GM12874 (cell line): ENCODE measurements around the gene RBM42.

Source experiments
- CTCF ChIP-seq: IDR thresholded peaks from 2 replicates; pipeline ENCODE4 v1.5.1; 2011; ENCODE audit warnings: low read depth, mild to moderate bottlenecking, control low read depth, low read length, moderate library complexity; ENCODE audit not compliant: insufficient read depth

RBM42 gene

GRCh38 chr19:35623327-35624010 is 5.4 kb upstream of the RBM42 start:
- TF ChIP-seq CTCF = no peak

- no peak for TF ChIP-seq CTCF
Measured at GRCh38 chr19:35628264-35628564, 622 bp upstream of the RBM42 start.

GRCh38 chr19:35629332-35629633 is 447 bp downstream of the RBM42 start:
- TF ChIP-seq CTCF = no peak

DNA sequence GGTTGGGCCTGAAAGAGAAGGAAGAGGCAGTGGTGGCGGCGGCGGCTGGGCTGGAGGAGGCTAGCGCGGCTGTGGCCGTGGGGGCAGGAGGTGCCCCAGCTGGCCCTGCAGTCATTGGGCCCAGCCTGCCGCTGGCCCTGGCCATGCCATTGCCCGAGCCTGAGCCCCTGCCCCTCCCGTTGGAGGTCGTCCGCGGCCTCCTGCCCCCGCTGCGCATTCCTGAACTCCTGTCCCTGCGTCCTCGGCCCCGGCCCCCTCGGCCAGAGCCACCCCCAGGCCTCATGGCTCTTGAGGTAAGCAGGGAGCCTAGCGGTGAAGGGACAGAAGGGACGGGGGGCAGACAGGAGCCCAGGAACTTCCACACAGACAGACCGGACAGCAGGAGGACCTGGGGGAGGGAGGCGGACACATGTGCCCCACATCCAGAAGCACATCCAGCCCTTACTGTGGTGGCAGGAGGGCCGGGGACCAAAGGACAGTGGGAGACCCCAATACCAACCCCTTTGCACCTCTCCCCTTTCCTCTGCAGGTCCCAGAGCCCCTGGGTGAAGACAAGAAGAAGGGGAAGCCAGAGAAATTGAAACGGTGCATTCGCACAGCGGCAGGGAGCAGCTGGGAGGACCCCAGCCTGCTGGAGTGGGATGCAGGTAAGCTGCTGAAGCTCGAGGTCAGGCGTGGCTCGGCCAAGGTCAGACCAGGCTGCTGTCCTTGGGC is 5.0 kb downstream of the RBM42 start:
- no peak for TF ChIP-seq CTCF

DNA sequence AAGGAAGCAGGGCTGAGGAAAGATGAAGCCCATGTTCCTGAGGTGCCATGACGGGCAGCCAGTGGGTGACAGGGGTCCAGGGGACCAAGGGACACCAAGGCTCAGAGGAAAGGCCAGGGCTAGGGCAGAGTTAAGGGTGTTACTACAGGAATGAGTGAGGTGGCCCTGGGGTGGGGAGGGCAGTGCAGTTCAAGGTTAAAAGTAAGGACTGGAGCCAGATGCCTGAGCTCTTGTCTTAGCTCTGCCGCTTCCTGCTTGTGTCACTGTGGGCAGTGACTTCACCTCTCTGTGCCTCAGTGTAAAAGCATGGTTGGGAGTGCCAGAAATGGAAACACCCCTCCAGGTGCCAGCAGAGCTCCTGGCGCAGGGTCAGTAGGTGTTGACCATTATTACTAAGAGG is 7.8 kb downstream of the RBM42 start:
- TF ChIP-seq CTCF = no peak

- TF ChIP-seq CTCF = no peak
Measured at GRCh38 chr19:35637165-35637564, 8.3 kb downstream of the RBM42 start.

- no peak for TF ChIP-seq CTCF
Measured at GRCh38 chr19:35639321-35639639, 10.4 kb downstream of the RBM42 start.
